GM19438 (cell line): Measurements from ENCODE around the gene VEGFC.

Experiments
- ATAC-seq: cut with Tn5 transposase; IDR thresholded peaks from one replicate; pipeline ENCODE4 v1.9.1; 2021; ENCODE audit warnings: low read depth; ENCODE audit not compliant: unreplicated experiment

Gene VEGFC

GRCh38 chr4:176799653-176800052 lies 6.9 kb upstream of the VEGFC start:
- no peak for ATAC-seq

- ATAC-seq, result no peak
Observed at GRCh38 chr4:176798540-176798939, 5.8 kb upstream of the VEGFC start.

GRCh38 chr4:176795441-176795840 lies 2.7 kb upstream of the VEGFC start:
- ATAC-seq, result no peak

- no peak for ATAC-seq
Observed at GRCh38 chr4:176794651-176795050, 1.9 kb upstream of the VEGFC start.

- ATAC-seq, result no peak
Observed at GRCh38 chr4:176794151-176794550, 1.4 kb upstream of the VEGFC start.

- ATAC-seq, result no peak
Observed at GRCh38 chr4:176793060-176793605, 411 bp upstream of the VEGFC start.

GRCh38 chr4:176791591-176792325 lies 964 bp downstream of the VEGFC start:
- peak; percentile 26 for ATAC-seq

- ATAC-seq, result no peak
Observed at GRCh38 chr4:176790398-176790797, 2.3 kb downstream of the VEGFC start.

- peak; percentile 42 for ATAC-seq
Observed at GRCh38 chr4:176789955-176790354, 2.8 kb downstream of the VEGFC start.

GRCh38 chr4:176788971-176789370 lies 3.8 kb downstream of the VEGFC start:
- no peak for ATAC-seq

- ATAC-seq, result no peak
Observed at GRCh38 chr4:176788248-176788647, 4.5 kb downstream of the VEGFC start.

- no peak for ATAC-seq
Observed at GRCh38 chr4:176784816-176785215, 7.9 kb downstream of the VEGFC start.

- ATAC-seq, result no peak
Observed at GRCh38 chr4:176782794-176783193, 9.9 kb downstream of the VEGFC start.

GRCh38 chr4:176782191-176782590 lies 10.5 kb downstream of the VEGFC start:
- no peak for ATAC-seq

GRCh38 chr4:176781739-176782100 lies 11.0 kb downstream of the VEGFC start:
- ATAC-seq, result no peak

GRCh38 chr4:176780995-176781738 lies 11.6 kb downstream of the VEGFC start:
- no peak for ATAC-seq

GRCh38 chr4:176779421-176779820 lies 13.3 kb downstream of the VEGFC start:
- ATAC-seq, result no peak

GRCh38 chr4:176778491-176778890 lies 14.2 kb downstream of the VEGFC start:
- no peak for ATAC-seq

- ATAC-seq, result no peak
Observed at GRCh38 chr4:176778063-176778462, 14.7 kb downstream of the VEGFC start.

- no peak for ATAC-seq
Observed at GRCh38 chr4:176775338-176775737, 17.4 kb downstream of the VEGFC start.

- no peak for ATAC-seq
Observed at GRCh38 chr4:176774852-176775251, 17.9 kb downstream of the VEGFC start.

GRCh38 chr4:176769514-176769913 lies 23.2 kb downstream of the VEGFC start:
- no peak for ATAC-seq
